Thymus (tissue), 11 donors: ENCODE measurements around the gene RNU5B-1. TPM values are rescaled to one million over a fixed set of nuclear protein-coding genes. Genes with fewer than 3 reads are reported as not detected.

Source experiments
- DNase-seq, 9 donors: peaks; one replicate each; pipeline ENCODE4 v3.0.0-alpha.2; 2013; ENCODE audit warnings: low spot score in 9 of 9, low read depth in 6 of 9, missing footprints in 1 of 9
- H3K27ac ChIP-seq, 2 donors: one replicate each; pipeline ENCODE4 v1.5.1; 2013; ENCODE audit warnings: control low read depth in 1 of 2, low read depth in 1 of 2, low read length in 1 of 2, mild to moderate bottlenecking in 1 of 2, moderate library complexity in 1 of 2
- H3K27me3 ChIP-seq, 2 donors: one replicate each; pipeline ENCODE4 v1.5.1; 2013; ENCODE audit warnings: low read length in 1 of 2; ENCODE audit not compliant: control insufficient read depth in 2 of 2, insufficient read depth in 1 of 2
- H3K36me3 ChIP-seq, 2 donors: one replicate each; pipeline ENCODE4 v1.5.1; 2013; ENCODE audit warnings: low read length in 1 of 2, mild to moderate bottlenecking in 1 of 2, moderate library complexity in 1 of 2; ENCODE audit not compliant: control insufficient read depth in 2 of 2, insufficient read depth in 2 of 2
- H3K4me1 ChIP-seq, 2 donors: one replicate each; pipeline ENCODE4 v1.5.1; 2013; ENCODE audit warnings: low read length in 2 of 2; ENCODE audit not compliant: control insufficient read depth in 2 of 2, insufficient read depth in 2 of 2
- H3K4me3 ChIP-seq, 2 donors: one replicate each; pipeline ENCODE4 v1.5.1; 2013; ENCODE audit warnings: low read length in 2 of 2, control low read depth in 1 of 2, mild to moderate bottlenecking in 1 of 2
- H3K9me3 ChIP-seq, 2 donors: one replicate each; pipeline ENCODE4 v1.5.1; 2013; ENCODE audit warnings: low read length in 1 of 2, mild to moderate bottlenecking in 1 of 2; ENCODE audit not compliant: control insufficient read depth in 2 of 2, insufficient read depth in 1 of 2
- WGBS: extraction: QIAGEN DNeasy Blood & Tissue Kit; methylation state at CpG from one replicate; pipeline ENCODE4 v1.1.7; 2013; 5-methylcytosine and 5-hydroxymethylcytosine counted together
- polyA plus RNA-seq: library from polyadenylated mRNA; stranded (reverse); fragments of 200-250 nt; gene quantifications from one replicate; pipeline ENCODE4 v1.2.3, GENCODE V29; 2013
- total RNA-seq: library from RNA; stranded (reverse); fragments of 120-200 nt; gene quantifications from one replicate; pipeline ENCODE4 v1.2.4, GENCODE V29; 2013
- donor health status: healthy.

RNU5B-1 gene
- total and polyA plus RNA-seq, 2 donors = 2,123 TPM; not detected in 1

DNA sequence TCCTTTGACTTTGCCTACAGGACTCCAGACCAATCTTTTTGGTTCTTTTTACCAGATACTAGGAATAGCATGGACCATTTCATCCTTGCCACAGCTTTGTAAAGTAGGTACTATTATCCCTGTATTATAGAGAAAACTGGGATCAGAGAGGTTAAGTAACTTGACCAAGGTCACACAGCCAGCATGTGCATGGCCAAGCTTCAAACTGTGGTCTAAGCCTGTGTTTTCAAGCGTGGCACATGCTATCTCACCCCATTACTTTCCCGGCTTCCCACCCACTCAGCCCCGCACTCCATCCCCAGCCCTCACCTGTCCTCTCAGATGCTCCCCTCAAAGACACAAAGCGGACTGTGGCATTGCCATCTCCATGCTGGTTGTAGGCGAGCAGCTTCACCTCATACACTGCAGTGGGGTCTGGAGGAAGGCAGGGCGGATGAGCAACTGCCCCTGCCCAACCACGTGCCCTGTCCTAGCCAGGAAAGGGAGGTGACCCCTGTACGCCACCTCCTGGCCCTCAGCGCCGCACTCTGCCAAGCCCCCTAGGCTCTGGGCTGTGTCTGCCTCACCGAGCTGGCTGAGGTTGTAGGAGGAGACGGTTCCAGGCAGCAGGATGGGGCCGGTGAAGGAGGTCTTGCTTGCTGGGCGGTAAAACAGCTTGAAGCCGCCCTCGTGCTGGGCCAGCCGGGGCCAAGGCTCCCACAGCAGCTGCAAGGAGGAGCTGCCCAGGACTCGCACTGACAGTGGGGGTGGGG lies 25.7 kb downstream of the RNU5B-1 start:
- Histone ChIP-seq H3K4me1 (peaks cover 0 to 2% of the 10 kb centered on the region in 2 donors), H3K4me3 (no peak overlapping the region), H3K36me3 (no peaks in the 10 kb centered on the region), H3K27me3 (peaks cover 2 to 16% of the 10 kb centered on the region in 2 donors), H3K9me3 (no peaks in the 10 kb centered on the region), H3K27ac (no peak overlapping the region)
- WGBS = 94% methylated on average over 18 of the region's 18 CpGs
- no peak for DNase-seq

DNA sequence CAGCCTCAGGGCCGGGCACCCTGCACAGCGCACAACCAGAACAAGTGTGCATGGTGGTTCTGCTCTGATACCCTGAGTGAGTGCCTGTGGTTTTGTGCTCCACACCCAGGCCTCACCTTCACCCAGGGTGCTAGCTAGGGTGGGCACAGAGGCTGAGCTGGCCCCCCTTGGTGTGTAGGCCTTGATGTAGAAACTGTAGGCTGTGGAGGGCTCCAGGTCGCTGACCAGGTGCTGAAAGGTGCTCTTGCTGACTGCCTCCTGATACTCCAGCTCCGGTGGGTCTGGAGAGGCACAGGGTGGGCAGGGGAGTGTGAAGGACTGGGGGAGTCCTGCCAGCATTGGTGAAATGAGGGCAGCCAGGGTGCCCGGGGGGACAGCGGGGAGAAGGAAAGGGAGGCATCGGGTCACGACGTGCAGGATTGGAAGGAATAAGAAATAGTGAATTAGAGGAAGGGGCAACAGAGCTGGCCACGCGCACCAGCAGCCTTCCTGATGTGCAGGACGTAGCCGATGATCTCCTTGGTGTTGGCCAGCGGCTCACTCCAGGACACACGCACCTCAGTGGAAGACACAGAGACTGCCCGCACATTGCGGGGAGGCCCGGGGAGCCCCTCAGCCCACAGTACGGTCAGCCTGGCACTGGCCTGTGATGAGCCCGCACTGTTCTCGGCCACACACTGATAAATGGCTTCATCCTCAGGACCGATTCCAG lies 26.6 kb downstream of the RNU5B-1 start:
- peaks cover 0 to under 1% of the 10 kb centered on the region in 2 donors for H3K4me1 ChIP-seq
- DNase-seq = no peak
- WGBS = 97% methylated on average over 22 of the region's 22 CpGs
- peaks cover 2 to 12% of the 10 kb centered on the region in 2 donors for H3K27me3 ChIP-seq
- no peaks in the 10 kb centered on the region for H3K9me3 ChIP-seq
- no peak overlapping the region for H3K4me3 ChIP-seq
- no peak overlapping the region for H3K27ac ChIP-seq
- H3K36me3 ChIP-seq = no peaks in the 10 kb centered on the region

DNA sequence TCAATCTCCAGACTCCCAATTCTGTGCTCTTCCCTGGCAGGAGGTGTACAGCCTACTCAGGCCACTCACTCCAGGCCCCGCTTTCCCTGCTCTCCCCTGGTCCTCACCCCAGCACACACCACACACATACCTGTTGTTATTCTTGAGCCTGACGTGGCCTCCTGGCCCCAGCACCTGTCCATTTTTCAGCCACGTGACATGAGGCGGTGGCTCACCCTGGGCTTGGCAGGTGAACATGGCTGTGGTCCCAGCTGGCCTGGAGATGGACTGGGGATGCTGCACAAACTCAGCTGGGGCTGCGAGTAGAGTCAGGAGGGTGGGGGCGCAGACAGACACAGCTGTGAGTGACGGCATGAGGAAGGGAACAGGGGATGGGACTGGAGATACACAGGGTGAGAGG lies 27.3 kb downstream of the RNU5B-1 start:
- 82% methylated on average over 7 of the region's 7 CpGs for WGBS

DNA sequence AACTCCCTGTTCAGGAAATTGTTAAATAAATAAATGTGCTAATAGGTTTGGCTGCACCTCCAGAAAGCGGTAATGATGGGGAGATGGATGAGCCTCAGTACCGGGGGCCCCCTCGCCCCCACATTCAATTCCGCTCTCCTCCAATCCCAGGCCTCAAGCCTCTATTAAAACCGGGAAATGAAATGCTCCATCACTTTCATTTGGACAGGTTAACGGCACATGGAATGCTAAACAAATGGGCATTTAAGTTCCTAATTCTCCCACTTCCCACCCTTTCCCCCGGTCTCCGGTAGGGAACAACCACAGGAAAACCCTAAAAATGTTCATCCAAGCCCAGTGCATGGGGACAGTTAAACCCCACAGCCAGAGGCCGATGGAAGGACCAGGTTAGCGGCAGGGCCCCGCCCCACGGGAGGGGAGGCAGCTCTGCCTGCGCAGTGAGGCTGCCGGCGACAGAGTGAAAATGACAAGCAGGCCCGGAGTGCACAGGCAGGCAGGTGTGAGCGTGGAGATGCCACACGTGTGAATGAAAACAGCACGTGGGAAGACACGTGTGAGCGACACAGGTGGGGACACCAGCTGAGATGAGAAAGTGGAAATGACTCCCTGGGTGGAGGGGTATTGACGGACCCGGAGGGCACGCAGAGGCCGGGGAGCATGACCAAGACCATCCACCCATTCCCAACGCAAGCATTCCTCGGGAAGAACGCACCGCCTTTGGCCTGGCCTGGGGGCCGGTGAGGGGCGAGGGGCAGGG lies 28.1 kb downstream of the RNU5B-1 start:
- Histone ChIP-seq H3K27ac (no peak overlapping the region), H3K36me3 (no peaks in the 10 kb centered on the region), H3K9me3 (no peaks in the 10 kb centered on the region), H3K4me3 (no peak overlapping the region), H3K4me1 (no peaks in the 10 kb centered on the region), H3K27me3 (peaks cover 0 to 4% of the 10 kb centered on the region in 2 donors)
- DNase-seq = no peak
- 97% methylated on average over 31 of the region's 31 CpGs for WGBS

More for the DNA sequence above, 27.3 kb downstream of the RNU5B-1 start:
- DNase-seq = no peak
- no peaks in the 10 kb centered on the region for H3K36me3 ChIP-seq
- no peaks in the 10 kb centered on the region for H3K4me1 ChIP-seq
- H3K27me3 ChIP-seq = peaks cover 2 to 9% of the 10 kb centered on the region in 2 donors
- H3K4me3 ChIP-seq = no peak overlapping the region
- H3K9me3 ChIP-seq = no peaks in the 10 kb centered on the region
- H3K27ac ChIP-seq = no peak overlapping the region

DNA sequence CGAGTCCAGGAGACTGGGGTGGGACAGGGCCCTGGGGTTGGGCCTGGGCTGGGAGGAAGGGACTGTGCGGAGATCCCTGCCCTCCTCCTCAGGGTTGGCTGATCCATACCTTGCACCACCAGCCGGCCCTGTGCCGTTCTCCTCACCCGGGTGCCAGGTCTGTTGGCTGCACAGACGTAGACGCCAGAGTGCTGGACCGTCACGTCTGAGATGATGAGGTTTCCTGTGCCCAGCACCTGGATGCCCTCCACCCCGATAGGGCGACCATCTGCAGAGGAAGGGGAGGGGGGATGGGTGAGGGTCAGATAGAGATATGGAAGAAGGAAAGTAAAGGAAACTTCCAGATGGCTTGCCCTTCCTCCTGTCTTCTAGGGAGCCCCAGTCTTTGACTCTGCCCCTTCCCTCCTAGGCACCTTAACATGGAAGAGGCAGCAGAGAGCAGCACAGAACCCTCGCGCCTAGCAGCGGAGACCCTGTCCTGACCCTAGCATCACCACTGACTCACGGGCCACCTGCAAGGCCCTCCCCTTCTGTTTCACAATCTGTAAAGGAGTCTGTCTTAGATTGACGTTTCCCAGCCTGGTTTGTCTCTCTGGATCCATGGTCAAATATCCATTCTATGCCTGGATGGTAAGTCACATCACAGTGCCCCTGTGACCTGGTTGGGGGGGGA lies 28.8 kb downstream of the RNU5B-1 start:
- Histone ChIP-seq H3K27ac (no peak overlapping the region), H3K4me3 (no peak overlapping the region), H3K9me3 (no peaks in the 10 kb centered on the region), H3K4me1 (no peaks in the 10 kb centered on the region), H3K27me3 (no peaks in the 10 kb centered on the region), H3K36me3 (no peaks in the 10 kb centered on the region)
- 89% methylated on average over 16 of the region's 16 CpGs for WGBS
- DNase-seq = no peak

DNA sequence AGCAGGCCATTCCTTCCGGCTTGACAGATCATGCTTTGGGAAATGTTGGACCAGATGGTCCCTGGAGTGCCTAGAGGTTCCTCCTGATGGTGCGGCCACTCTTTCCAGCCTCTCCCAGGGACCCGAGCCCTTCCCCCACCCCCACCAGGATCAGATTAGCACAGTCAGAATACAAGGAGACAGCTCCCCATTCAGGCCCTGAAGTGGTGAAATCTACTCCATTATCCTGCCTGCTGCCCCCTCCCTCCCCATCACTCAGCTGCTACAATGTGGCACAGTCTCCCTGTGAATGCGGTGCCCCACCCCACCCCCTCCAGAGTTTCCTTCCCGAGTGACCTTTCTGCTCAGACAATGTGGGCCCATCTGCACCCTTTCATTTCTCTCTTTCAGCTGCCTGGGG lies 29.4 kb downstream of the RNU5B-1 start:
- DNase-seq = no peak
- Histone ChIP-seq H3K36me3 (no peaks in the 10 kb centered on the region), H3K4me3 (no peak overlapping the region), H3K4me1 (no peaks in the 10 kb centered on the region), H3K27ac (no peak overlapping the region), H3K9me3 (no peaks in the 10 kb centered on the region), H3K27me3 (peaks cover 0 to 3% of the 10 kb centered on the region in 2 donors)
- WGBS = 95% methylated on average over 5 of the region's 5 CpGs

DNA sequence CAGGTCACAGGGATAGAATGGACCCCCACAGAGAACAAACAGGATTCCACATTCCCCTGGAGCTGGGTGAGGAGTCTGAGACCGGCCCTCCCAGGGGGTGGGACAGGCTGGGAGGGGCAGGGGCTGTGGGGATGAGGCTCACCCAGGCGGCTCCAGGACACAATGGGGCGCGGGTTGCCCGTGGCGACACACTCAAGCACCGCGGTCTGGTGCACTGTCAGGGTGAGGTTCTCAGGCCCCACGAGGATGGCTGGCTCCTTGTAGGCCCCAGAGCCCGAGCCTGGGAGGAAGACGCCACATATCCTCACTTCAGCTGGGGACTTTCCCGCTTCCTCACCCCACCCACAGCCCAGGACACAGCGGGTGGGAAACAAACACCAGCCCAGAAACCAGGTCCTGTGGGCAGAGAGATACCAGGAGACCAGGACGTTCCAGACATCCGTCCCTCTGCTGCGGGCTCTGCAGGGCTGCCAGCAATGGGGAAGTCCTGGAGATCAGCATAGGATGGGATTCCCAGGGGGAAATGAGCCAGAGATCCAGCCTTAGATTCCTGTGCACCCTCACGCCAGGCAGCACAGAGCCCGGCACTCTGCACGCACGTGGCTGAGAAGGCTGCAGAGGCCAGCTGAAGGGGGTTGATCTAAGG lies 30.2 kb downstream of the RNU5B-1 start:
- no peaks in the 10 kb centered on the region for H3K36me3 ChIP-seq
- H3K27me3 ChIP-seq = peaks cover 0 to 4% of the 10 kb centered on the region in 2 donors
- no peak for DNase-seq
- H3K4me1 ChIP-seq = no peaks in the 10 kb centered on the region
- H3K27ac ChIP-seq = no peak overlapping the region
- WGBS = 90% methylated on average over 20 of the region's 20 CpGs
- H3K9me3 ChIP-seq = no peaks in the 10 kb centered on the region
- H3K4me3 ChIP-seq = no peak overlapping the region

DNA sequence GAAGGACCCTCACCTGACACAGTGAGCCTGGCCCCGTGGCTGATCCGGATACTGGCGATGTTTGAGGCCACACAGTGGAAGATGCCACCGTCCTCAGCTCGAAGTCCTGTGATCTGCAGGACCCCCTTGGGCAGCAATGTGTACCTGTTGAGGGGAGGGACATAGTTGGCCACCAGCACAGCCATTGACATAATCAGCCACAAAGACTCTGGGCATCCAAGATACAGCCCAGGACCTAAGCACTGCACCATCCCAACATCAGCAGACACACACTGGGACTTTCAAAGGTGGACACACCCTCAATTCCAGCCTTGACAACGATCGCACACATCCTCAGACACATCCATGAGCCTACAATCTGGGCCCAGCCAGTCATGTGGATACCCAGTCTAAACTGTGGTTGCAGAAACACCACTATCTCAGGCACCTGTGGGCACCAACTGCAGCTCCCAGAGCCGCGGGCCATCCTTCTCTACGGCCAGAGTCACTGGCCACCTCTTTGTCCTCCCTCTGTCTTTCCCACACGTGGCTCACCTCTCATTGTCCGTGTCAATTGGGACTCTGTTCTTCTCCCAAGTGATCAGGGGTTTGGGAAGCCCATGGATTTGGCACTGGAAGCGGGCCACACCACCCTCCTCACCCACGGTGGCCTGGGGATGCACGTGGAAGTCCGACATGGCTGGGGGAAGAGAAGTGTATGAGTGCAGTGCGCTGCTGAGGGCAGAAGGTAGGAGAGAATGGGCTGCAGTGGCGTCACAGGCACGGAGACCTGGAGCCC lies 31.0 kb downstream of the RNU5B-1 start:
- DNase-seq = no peak
- H3K27me3 ChIP-seq = peaks cover 0 to 12% of the 10 kb centered on the region in 2 donors
- no peaks in the 10 kb centered on the region for H3K36me3 ChIP-seq
- 94% methylated on average over 19 of the region's 19 CpGs for WGBS
- H3K27ac ChIP-seq = no peak overlapping the region
- H3K9me3 ChIP-seq = no peaks in the 10 kb centered on the region
- H3K4me1 ChIP-seq = no peaks in the 10 kb centered on the region
- no peak overlapping the region for H3K4me3 ChIP-seq
